ENCODE results near the gene GPC6.

GRCh38 chr13:94065741-94066140 is 839.1 kb downstream of the GPC6 start:
- TF ChIP-seq CTCF (conservative IDR thresholded peaks at IDR 0.05; ENCODE audit: low read length), result no peak
- no peak for TF ChIP-seq EZH2phosphoT487 (IDR thresholded peaks at IDR 0.05; ENCODE audit: borderline replicate concordance, low read depth, low read length)

Data from OCI-LY7 (cell line).